GM23338 (cell line): ENCODE data around the gene FOXO3.

Source experiments
- CREB1 ChIP-seq: fragments of 250-450 bp; sonication (Bioruptor Pico); IDR thresholded peaks from 2 replicates; pipeline ENCODE4 v1.5.0; 2020; ENCODE audit warnings: low read depth, mild to moderate bottlenecking, moderate library complexity
- CTCF ChIP-seq, 2 experiments: fragments of 200-600 bp in 1 of 2; sonication (generic) in 1 of 2; conservative IDR thresholded peaks; 2 replicates each; pipeline versions ENCODE4 v1.5.1 to v1.6.1; 2016 to 2017; ENCODE audit warnings: antibody characterized with exemption in 2 of 2, low read depth in 2 of 2, mild to moderate bottlenecking in 2 of 2, moderate library complexity in 1 of 2
- ETS1 ChIP-seq: IDR thresholded peaks from 2 replicates; pipeline ENCODE4 v1.6.1; 2016; ENCODE audit warnings: antibody characterized with exemption
- EZH2 ChIP-seq: fragments of 200-600 bp; sonication (generic); IDR thresholded peaks from one replicate; pipeline ENCODE4 v1.8.0; 2017; ENCODE audit warnings: antibody characterized with exemption, mild to moderate bottlenecking, low read depth; ENCODE audit not compliant: unreplicated experiment
- EZH2phosphoT487 ChIP-seq: fragments of 200-600 bp; sonication (generic); IDR thresholded peaks from one replicate; pipeline ENCODE4 v1.8.1; 2018; ENCODE audit warnings: antibody characterized with exemption; ENCODE audit not compliant: unreplicated experiment
- JUNB ChIP-seq: IDR thresholded peaks from one replicate; pipeline ENCODE4 v1.6.1; 2016; ENCODE audit warnings: antibody characterized with exemption; ENCODE audit not compliant: unreplicated experiment
- NANOG ChIP-seq: IDR thresholded peaks from 2 replicates; pipeline ENCODE4 v1.6.1; 2016; ENCODE audit warnings: antibody characterized with exemption, borderline replicate concordance
- POLR2AphosphoS5 ChIP-seq: IDR thresholded peaks from 2 replicates; pipeline ENCODE4 v1.6.1; 2016; ENCODE audit warnings: antibody characterized with exemption, low read depth
- REST ChIP-seq: IDR thresholded peaks from one replicate; pipeline ENCODE4 v1.6.1; 2018; ENCODE audit warnings: antibody characterized with exemption; ENCODE audit not compliant: unreplicated experiment
- ZNF331 ChIP-seq: fragments of 250-450 bp; sonication (Bioruptor Pico); IDR thresholded peaks from 2 replicates; pipeline ENCODE4 v1.5.0; 2020; ENCODE audit warnings: low read depth, mild to moderate bottlenecking, moderate library complexity
- ZNF462 ChIP-seq: fragments of 250-450 bp; sonication (Bioruptor Pico); IDR thresholded peaks from 2 replicates; pipeline ENCODE4 v1.5.0; 2020; ENCODE audit warnings: mild to moderate bottlenecking, moderate library complexity

- no peak for TF ChIP-seq REST
- TF ChIP-seq EZH2 = no peak
- TF ChIP-seq CTCF (conservative IDR thresholded peaks at IDR 0.05; ENCODE audit: low read depth in 2 of 2) = no peak
- TF ChIP-seq POLR2AphosphoS5 = no peak
- TF ChIP-seq JUNB = no peak
- TF ChIP-seq EZH2phosphoT487 = no peak
- TF ChIP-seq CREB1 (CRISPR knock-in tag) = no peak
- no peak for TF ChIP-seq ZNF331 (CRISPR knock-in tag)
- TF ChIP-seq ETS1 = no peak
- TF ChIP-seq NANOG = no peak
- TF ChIP-seq ZNF462 (CRISPR knock-in tag) = no peak
Measured at GRCh38 chr6:108654465-108655106, 93.9 kb downstream of the FOXO3 start.
